LNCaP clone FGC (cell line): ENCODE data around the gene RFPL1.
A peak's percentile ranks its signal among the peaks of the same experiment; 100 is the strongest.
"Not testable (repeated sequence)": the region's sequence is repeated elsewhere in the genome, so short reads cannot be mapped to it uniquely, and the experiment has no call there.

Source experiments
- DNase-seq: peaks from one replicate; pipeline ENCODE4 v3.0.0-alpha.2; 2011; ENCODE audit warnings: low read depth
- H3K4me3 ChIP-seq: 2 replicates; pipeline ENCODE4 v1.5.1; 2011; ENCODE audit warnings: mild to moderate bottlenecking, low read depth, low read length, control low read depth
- TF ChIP-seq, protein P1 (sequence below): IDR thresholded peaks from 2 replicates; pipeline ENCODE4 v1.5.1; 2012; ENCODE audit warnings: mild to moderate bottlenecking; ENCODE audit not compliant: control insufficient read depth, insufficient read depth; ENCODE audit errors: extremely low read depth

The RFPL1 gene

GRCh38 chr22:29438283-29438682 is at the start of gene RFPL1:
TSS of gene RFPL1 (plus strand) at chr22:29438583.
- H3K4me3 ChIP-seq, DNase-seq: not testable (repeated sequence)

DNA sequence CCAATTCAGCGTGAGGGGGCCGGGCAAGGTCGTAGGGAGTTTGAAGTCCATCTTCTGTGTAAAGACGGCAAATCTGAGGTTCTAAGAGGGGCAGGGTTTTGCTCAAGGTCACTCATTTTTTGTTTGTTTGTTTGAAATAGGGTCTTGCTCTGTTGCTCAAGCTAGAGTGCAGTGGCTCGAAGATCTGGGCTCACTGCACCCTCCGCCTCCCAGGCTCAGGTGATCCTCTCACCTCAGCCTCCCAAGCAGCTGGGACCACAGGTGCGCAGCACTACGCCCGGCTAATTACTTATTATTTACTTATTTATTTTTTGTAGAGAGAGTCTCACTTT is 49.7 kb upstream of the RFPL1 start:
- TF ChIP-seq, protein P1, sequence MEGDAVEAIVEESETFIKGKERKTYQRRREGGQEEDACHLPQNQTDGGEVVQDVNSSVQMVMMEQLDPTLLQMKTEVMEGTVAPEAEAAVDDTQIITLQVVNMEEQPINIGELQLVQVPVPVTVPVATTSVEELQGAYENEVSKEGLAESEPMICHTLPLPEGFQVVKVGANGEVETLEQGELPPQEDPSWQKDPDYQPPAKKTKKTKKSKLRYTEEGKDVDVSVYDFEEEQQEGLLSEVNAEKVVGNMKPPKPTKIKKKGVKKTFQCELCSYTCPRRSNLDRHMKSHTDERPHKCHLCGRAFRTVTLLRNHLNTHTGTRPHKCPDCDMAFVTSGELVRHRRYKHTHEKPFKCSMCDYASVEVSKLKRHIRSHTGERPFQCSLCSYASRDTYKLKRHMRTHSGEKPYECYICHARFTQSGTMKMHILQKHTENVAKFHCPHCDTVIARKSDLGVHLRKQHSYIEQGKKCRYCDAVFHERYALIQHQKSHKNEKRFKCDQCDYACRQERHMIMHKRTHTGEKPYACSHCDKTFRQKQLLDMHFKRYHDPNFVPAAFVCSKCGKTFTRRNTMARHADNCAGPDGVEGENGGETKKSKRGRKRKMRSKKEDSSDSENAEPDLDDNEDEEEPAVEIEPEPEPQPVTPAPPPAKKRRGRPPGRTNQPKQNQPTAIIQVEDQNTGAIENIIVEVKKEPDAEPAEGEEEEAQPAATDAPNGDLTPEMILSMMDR = no peak
- no peak for DNase-seq
- H3K4me3 ChIP-seq = peak overlapping the region; percentile 68

GRCh38 chr22:29390270-29390669 is 48.1 kb upstream of the RFPL1 start:
- no peak for DNase-seq
- TF ChIP-seq, protein P1 = no peak
- no peak overlapping the region for H3K4me3 ChIP-seq

- TF ChIP-seq, protein P1 = no peak
- no peak overlapping the region for H3K4me3 ChIP-seq
- no peak for DNase-seq
These were observed 46.8 kb upstream of the RFPL1 start for GRCh38 chr22:29391546-29391945.

- TF ChIP-seq, protein P1 = no peak
- DNase-seq = no peak
- no peak overlapping the region for H3K4me3 ChIP-seq
These were observed 45.3 kb upstream of the RFPL1 start for GRCh38 chr22:29393019-29393608.

GRCh38 chr22:29394931-29395581 is 43.3 kb upstream of the RFPL1 start:
- H3K4me3 ChIP-seq = no peak overlapping the region
- TF ChIP-seq, protein P1 = peak; percentile 96
- DNase-seq = peak; percentile 42

DNA sequence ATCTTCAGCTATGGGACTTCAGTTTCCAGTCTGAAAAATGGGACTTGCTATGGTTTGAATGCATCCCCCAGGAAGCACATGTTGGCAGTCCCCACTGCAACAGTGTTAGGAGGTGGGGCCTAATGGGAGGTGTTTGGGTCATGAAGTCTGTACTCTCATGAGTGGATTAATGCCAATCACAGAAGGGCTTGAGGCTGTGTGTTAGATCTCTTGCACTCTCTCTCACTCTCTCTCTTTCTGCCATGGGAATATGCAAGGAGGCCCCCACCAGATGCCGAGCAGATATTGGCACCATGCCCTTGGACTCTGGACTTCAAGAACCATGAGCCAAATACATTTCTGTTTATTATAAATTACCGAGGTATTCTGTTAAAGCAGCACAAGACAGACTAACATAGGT is 42.3 kb upstream of the RFPL1 start:
- H3K4me3 ChIP-seq = no peak overlapping the region
- no peak for DNase-seq
- TF ChIP-seq, protein P1 = no peak
